Measurements from ENCODE around the gene VMAC. TPM values are rescaled to one million over a fixed set of nuclear protein-coding genes. Genes with fewer than 3 reads are reported as not detected.

Gene VMAC
- total RNA-seq, 1 donor from 2014 or later, result 4.6 TPM

DNA sequence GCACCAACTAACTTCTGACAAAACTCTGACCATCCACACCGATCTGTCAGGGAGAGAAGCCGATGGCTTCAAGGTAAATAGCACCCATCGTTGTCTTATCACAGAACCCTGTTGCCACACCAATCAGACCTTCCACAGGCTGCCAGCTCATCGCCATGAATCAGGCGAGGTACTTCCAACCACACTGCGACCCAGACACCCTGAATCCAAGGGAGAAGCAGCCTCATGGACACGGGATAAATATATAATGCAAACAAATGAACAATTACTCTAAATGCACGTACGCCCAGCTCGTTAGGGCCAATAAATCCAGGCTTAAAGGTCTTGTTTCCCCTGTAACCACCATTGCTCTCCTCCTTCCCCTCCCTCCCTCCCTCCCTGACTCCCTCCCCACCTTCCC is 52.5 kb downstream of the VMAC start:
- peaks cover 100% of the 10 kb centered on the region for H4K20me1 ChIP-seq (ENCODE audit: low read depth)
- Mint-ChIP-seq H3K4me1 (peaks cover 81% of the 10 kb centered on the region), H3K27ac (no peak overlapping the region), H3K9me3 (no peaks in the 10 kb centered on the region), H3K4me3 (no peak overlapping the region), H3K36me3 (no peaks in the 10 kb centered on the region), H3K27me3 (ENCODE audit: insufficient read depth, low read depth) (peaks cover 2% of the 10 kb centered on the region)
- no peaks in the 10 kb centered on the region for H3K27me3 ChIP-seq
- TF ChIP-seq, protein P1, sequence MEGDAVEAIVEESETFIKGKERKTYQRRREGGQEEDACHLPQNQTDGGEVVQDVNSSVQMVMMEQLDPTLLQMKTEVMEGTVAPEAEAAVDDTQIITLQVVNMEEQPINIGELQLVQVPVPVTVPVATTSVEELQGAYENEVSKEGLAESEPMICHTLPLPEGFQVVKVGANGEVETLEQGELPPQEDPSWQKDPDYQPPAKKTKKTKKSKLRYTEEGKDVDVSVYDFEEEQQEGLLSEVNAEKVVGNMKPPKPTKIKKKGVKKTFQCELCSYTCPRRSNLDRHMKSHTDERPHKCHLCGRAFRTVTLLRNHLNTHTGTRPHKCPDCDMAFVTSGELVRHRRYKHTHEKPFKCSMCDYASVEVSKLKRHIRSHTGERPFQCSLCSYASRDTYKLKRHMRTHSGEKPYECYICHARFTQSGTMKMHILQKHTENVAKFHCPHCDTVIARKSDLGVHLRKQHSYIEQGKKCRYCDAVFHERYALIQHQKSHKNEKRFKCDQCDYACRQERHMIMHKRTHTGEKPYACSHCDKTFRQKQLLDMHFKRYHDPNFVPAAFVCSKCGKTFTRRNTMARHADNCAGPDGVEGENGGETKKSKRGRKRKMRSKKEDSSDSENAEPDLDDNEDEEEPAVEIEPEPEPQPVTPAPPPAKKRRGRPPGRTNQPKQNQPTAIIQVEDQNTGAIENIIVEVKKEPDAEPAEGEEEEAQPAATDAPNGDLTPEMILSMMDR (IDR thresholded peaks at IDR 0.05), result no peak
- TF ChIP-seq EZH2 (IDR thresholded peaks at IDR 0.05), result no peak
- no peak for TF ChIP-seq EZH2phosphoT487 (IDR thresholded peaks at IDR 0.05)
- peaks cover 100% of the 10 kb centered on the region for H3K79me2 ChIP-seq (ENCODE audit: low read depth)
- no peak for DNase-seq (ENCODE audit: low spot score)
- H3K9ac ChIP-seq, result no peak overlapping the region
- H3K36me3 ChIP-seq, result no peaks in the 10 kb centered on the region
- H3K4me3 ChIP-seq, result no peak overlapping the region
- no peaks in the 10 kb centered on the region for H3K9me3 ChIP-seq (ENCODE audit: low read depth)
- peaks cover 12% of the 10 kb centered on the region for H3F3A ChIP-seq (ENCODE audit: low read depth)
- H3K4me2 ChIP-seq, result no peak overlapping the region
- H3K27ac ChIP-seq, result no peak overlapping the region
- H2AFZ ChIP-seq (replicated peaks), result no peak overlapping the region
- peaks cover 55% of the 10 kb centered on the region for H3K4me1 ChIP-seq

DNA sequence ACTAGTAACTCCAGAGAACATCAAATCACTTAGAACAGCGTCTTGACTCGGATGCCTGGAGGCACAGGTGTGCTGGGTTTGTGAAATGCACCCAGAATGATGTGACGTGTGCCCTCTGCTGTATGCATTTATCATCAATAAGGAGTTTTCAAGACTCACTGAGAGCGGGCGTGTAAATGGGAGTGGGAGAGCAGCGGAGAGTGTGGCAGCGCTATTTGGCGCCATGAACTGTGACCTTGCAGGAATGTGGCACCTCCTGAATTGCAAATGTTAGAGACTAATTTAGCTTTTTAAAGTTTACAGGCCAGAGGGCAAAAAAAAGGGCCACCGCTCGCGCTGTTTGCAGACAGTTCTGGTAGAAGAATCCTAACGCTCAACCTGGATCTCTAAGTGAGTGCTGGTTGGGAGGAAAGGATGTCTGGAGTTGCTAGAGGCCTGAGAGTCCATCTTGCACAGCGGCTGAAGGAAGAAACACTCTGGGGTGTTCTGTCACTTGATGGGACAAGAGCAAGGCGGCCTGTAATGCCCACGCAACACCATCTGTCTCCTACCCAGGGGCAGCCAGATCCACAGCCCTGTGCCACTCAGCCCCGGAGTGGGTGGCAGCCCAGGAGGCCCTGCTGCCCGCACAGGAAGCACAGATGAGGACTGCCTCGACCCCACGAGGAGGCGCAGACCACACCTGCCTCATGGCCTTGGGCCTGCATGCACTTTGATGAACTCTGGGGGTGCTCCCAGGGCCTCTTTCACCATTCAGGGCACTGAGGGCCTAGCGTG is 53.6 kb downstream of the VMAC start:
- H3K4me1 Mint-ChIP-seq, result peaks cover 81% of the 10 kb centered on the region
- H3F3A ChIP-seq (ENCODE audit: low read depth), result peaks cover 6% of the 10 kb centered on the region
- H3K27ac Mint-ChIP-seq, result peak overlapping the region; percentile 2
- H3K4me3 ChIP-seq, result no peak overlapping the region
- peaks cover 100% of the 10 kb centered on the region for H4K20me1 ChIP-seq (ENCODE audit: low read depth)
- no peak overlapping the region for H3K27ac ChIP-seq
- peak overlapping the region; percentile 39 for H3K9ac ChIP-seq
- no peaks in the 10 kb centered on the region for H3K36me3 ChIP-seq
- TF ChIP-seq, protein P1 (IDR thresholded peaks at IDR 0.05), result no peak
- TF ChIP-seq EZH2 (IDR thresholded peaks at IDR 0.05) (no peak), EZH2phosphoT487 (IDR thresholded peaks at IDR 0.05) (no peak)
- H3K4me3 Mint-ChIP-seq, result no peak overlapping the region
- peaks cover 100% of the 10 kb centered on the region for H3K79me2 ChIP-seq (ENCODE audit: low read depth)
- H2AFZ ChIP-seq (replicated peaks), result no peak overlapping the region
- peaks cover 44% of the 10 kb centered on the region for H3K4me1 ChIP-seq
- H3K4me2 ChIP-seq, result no peak overlapping the region
- no peaks in the 10 kb centered on the region for H3K9me3 ChIP-seq (ENCODE audit: low read depth)
- no peaks in the 10 kb centered on the region for H3K36me3 Mint-ChIP-seq
- H3K27me3 ChIP-seq, result no peaks in the 10 kb centered on the region
- DNase-seq (ENCODE audit: low spot score), result no peak
- no peaks in the 10 kb centered on the region for H3K9me3 Mint-ChIP-seq
- peaks cover 4% of the 10 kb centered on the region for H3K27me3 Mint-ChIP-seq (ENCODE audit: insufficient read depth, low read depth)

DNA sequence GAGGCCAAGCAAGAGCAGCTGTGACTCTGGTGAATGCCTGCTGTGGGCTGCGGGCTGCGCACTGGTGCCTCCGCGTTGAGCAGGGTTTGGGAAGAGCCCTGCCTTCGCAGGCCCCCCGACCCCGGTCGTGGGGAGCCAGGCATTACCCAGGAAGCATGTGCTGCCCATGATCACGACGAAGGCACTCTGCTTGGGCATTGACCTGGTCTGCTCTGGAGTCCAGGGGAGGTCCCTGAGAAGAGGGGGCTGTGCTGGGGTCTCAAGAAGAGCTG is 54.1 kb downstream of the VMAC start:
- Histone ChIP-seq H3K79me2 (ENCODE audit: low read depth) (peaks cover 100% of the 10 kb centered on the region), H3K4me2 (no peak overlapping the region), H3K36me3 (no peaks in the 10 kb centered on the region), H3K9ac (no peak overlapping the region), H3K27me3 (no peaks in the 10 kb centered on the region), H3K9me3 (ENCODE audit: low read depth) (no peaks in the 10 kb centered on the region), H2AFZ (replicated peaks) (no peak overlapping the region), H3K27ac (no peak overlapping the region), H3F3A (ENCODE audit: low read depth) (peaks cover 6% of the 10 kb centered on the region), H4K20me1 (ENCODE audit: low read depth) (peaks cover 100% of the 10 kb centered on the region), H3K4me3 (no peak overlapping the region), H3K4me1 (peaks cover 39% of the 10 kb centered on the region)
- Mint-ChIP-seq H3K4me1 (peaks cover 76% of the 10 kb centered on the region), H3K27me3 (ENCODE audit: insufficient read depth, low read depth) (peaks cover 4% of the 10 kb centered on the region), H3K36me3 (no peaks in the 10 kb centered on the region), H3K27ac (peak overlapping the region; percentile 33), H3K9me3 (no peaks in the 10 kb centered on the region), H3K4me3 (no peak overlapping the region)
- no peak for DNase-seq (ENCODE audit: low spot score)
- TF ChIP-seq, protein P1 (IDR thresholded peaks at IDR 0.05), result no peak
- TF ChIP-seq EZH2 (IDR thresholded peaks at IDR 0.05) (no peak), EZH2phosphoT487 (IDR thresholded peaks at IDR 0.05) (no peak)

All from neural progenitor cell (in vitro differentiated cells).